SK-N-SH (cell line): ENCODE measurements around the gene RBBP8NL.

Source experiments
- CHD2 ChIP-seq: fragments of 150-350 bp; IDR thresholded peaks from 2 replicates; pipeline ENCODE4 v1.6.1; 2018; ENCODE audit warnings: low read length; ENCODE audit not compliant: partially characterized antibody
- GATA2 ChIP-seq: sonication (generic); formaldehyde crosslinking; IDR thresholded peaks from 2 replicates; pipeline ENCODE4 v1.5.0; 2020; ENCODE audit warnings: mild to moderate bottlenecking, missing genetic modification reagents
- MXI1 ChIP-seq: IDR thresholded peaks from 2 replicates; pipeline ENCODE4 v1.6.1; 2012; ENCODE audit warnings: mild to moderate bottlenecking, low read depth, low read length, improper control_type of control experiment
- NFIC ChIP-seq: IDR thresholded peaks from 2 replicates; pipeline ENCODE4 v1.4.0; 2012; ENCODE audit warnings: borderline replicate concordance
- POLR2AphosphoS5 ChIP-seq: IDR thresholded peaks from 2 replicates; pipeline ENCODE4 v1.6.1; 2012; ENCODE audit warnings: low read depth, low read length
- RXRA ChIP-seq: IDR thresholded peaks from 2 replicates; pipeline ENCODE4 v1.4.0; 2012; ENCODE audit warnings: low read depth, mild to moderate bottlenecking, borderline replicate concordance
- TF ChIP-seq, protein P1 (sequence below): fragments of 200-600 bp; sonication (generic); IDR thresholded peaks from 2 replicates; pipeline ENCODE4 v1.6.1; 2017; ENCODE audit warnings: antibody characterized with exemption, mild to moderate bottlenecking, moderate library complexity
- TF ChIP-seq, protein P2 (sequence below): IDR thresholded peaks from 2 replicates; pipeline ENCODE4 v1.4.0; 2012; ENCODE audit warnings: low read depth, borderline replicate concordance
- TF ChIP-seq, protein P3 (sequence below): IDR thresholded peaks from 2 replicates; pipeline ENCODE4 v1.6.1; 2012; ENCODE audit warnings: mild to moderate bottlenecking, low read depth, low read length, moderate library complexity

DNA sequence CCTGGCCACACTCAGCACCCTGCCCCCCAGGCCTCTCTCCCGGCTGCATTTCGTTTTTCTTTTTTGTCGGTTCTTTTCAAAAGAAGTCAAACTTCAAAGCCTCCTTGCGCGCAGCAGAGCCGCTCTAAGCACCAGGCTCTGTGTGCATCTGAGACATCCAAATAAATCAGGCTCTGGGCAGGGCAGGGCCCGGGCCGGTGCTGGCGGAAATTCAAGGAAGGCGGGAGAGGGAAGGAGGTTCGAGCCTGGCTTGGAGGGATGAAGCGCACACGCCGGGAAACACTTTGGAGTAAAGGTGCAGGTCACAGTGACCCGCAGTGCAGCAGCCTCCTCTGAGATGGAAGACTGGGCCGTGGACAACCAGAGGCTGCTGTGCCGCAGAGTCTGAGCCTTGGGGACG lies 42.7 kb upstream of the RBBP8NL start:
- no peak for TF ChIP-seq RXRA
- TF ChIP-seq, protein P1, sequence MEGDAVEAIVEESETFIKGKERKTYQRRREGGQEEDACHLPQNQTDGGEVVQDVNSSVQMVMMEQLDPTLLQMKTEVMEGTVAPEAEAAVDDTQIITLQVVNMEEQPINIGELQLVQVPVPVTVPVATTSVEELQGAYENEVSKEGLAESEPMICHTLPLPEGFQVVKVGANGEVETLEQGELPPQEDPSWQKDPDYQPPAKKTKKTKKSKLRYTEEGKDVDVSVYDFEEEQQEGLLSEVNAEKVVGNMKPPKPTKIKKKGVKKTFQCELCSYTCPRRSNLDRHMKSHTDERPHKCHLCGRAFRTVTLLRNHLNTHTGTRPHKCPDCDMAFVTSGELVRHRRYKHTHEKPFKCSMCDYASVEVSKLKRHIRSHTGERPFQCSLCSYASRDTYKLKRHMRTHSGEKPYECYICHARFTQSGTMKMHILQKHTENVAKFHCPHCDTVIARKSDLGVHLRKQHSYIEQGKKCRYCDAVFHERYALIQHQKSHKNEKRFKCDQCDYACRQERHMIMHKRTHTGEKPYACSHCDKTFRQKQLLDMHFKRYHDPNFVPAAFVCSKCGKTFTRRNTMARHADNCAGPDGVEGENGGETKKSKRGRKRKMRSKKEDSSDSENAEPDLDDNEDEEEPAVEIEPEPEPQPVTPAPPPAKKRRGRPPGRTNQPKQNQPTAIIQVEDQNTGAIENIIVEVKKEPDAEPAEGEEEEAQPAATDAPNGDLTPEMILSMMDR: no peak
- no peak for TF ChIP-seq NFIC
- TF ChIP-seq, protein P2, sequence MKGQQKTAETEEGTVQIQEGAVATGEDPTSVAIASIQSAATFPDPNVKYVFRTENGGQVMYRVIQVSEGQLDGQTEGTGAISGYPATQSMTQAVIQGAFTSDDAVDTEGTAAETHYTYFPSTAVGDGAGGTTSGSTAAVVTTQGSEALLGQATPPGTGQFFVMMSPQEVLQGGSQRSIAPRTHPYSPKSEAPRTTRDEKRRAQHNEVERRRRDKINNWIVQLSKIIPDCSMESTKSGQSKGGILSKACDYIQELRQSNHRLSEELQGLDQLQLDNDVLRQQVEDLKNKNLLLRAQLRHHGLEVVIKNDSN: no peak
- no peak for TF ChIP-seq POLR2AphosphoS5
- no peak for TF ChIP-seq MXI1
- no peak for TF ChIP-seq GATA2
- TF ChIP-seq, protein P3, sequence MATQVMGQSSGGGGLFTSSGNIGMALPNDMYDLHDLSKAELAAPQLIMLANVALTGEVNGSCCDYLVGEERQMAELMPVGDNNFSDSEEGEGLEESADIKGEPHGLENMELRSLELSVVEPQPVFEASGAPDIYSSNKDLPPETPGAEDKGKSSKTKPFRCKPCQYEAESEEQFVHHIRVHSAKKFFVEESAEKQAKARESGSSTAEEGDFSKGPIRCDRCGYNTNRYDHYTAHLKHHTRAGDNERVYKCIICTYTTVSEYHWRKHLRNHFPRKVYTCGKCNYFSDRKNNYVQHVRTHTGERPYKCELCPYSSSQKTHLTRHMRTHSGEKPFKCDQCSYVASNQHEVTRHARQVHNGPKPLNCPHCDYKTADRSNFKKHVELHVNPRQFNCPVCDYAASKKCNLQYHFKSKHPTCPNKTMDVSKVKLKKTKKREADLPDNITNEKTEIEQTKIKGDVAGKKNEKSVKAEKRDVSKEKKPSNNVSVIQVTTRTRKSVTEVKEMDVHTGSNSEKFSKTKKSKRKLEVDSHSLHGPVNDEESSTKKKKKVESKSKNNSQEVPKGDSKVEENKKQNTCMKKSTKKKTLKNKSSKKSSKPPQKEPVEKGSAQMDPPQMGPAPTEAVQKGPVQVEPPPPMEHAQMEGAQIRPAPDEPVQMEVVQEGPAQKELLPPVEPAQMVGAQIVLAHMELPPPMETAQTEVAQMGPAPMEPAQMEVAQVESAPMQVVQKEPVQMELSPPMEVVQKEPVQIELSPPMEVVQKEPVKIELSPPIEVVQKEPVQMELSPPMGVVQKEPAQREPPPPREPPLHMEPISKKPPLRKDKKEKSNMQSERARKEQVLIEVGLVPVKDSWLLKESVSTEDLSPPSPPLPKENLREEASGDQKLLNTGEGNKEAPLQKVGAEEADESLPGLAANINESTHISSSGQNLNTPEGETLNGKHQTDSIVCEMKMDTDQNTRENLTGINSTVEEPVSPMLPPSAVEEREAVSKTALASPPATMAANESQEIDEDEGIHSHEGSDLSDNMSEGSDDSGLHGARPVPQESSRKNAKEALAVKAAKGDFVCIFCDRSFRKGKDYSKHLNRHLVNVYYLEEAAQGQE: no peak
- no peak for TF ChIP-seq CHD2
